ENCODE results near the gene SIPA1. TPM values are rescaled to one million over a fixed set of nuclear protein-coding genes. Genes with fewer than 3 reads are reported as not detected.

SIPA1 gene
- total RNA-seq, 1 experiment from 2014 or later, result 52.7 TPM

DNA sequence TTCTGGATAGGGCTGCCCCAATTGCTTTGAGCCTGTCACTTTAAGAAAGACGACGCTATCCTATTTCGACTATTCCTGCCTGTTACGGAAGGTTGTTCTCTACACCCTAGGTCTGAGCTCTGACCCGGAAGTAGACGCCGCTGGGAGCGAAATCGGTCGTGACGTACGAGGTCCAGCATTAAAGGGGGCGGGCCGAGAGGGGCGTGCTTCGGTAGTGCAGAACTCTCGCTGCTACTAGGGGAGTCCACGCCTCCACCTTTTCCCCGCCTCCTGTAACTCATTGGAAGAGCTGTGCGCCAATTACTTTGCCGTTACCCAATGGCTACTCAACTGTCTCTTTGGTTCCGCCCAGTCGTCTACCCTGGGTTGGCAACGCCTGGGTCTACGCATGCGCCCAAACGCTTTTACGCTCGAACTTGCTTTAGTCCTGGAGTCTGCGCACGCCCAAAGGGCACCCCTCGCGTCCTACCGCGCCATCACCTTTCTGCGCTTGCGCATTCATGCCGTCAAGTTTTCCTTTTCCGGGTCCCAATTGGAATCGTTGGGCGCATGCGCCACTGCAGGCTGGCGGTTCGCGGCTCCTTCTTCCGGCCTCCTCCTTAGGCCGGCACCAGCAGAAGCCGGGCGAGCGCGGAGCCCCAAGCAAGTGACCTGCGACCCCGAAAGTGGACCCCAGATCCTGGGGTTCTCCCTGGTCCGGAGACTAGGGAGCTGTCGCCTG is 22.5 kb upstream of the SIPA1 start, which contains the start of gene PCNX3:
TSS of gene PCNX3 (plus strand) at position 548 of the 721 bp plus-strand sequence. CDS start 536 bp downstream, outside the sequence.
- no peaks in the 10 kb centered on the region for H3K27me3 ChIP-seq (ENCODE audit: control insufficient read depth, insufficient read depth, low read length)
- peaks cover 18% of the 10 kb centered on the region for H3K36me3 ChIP-seq (replicated peaks; ENCODE audit: control insufficient read depth, insufficient read depth, low read length)
- H3K4me3 ChIP-seq (ENCODE audit: insufficient read depth, low read depth, low read length), result peak within 1 kb of the TSS; percentile 95
- peak; percentile 100 for DNase-seq

DNA sequence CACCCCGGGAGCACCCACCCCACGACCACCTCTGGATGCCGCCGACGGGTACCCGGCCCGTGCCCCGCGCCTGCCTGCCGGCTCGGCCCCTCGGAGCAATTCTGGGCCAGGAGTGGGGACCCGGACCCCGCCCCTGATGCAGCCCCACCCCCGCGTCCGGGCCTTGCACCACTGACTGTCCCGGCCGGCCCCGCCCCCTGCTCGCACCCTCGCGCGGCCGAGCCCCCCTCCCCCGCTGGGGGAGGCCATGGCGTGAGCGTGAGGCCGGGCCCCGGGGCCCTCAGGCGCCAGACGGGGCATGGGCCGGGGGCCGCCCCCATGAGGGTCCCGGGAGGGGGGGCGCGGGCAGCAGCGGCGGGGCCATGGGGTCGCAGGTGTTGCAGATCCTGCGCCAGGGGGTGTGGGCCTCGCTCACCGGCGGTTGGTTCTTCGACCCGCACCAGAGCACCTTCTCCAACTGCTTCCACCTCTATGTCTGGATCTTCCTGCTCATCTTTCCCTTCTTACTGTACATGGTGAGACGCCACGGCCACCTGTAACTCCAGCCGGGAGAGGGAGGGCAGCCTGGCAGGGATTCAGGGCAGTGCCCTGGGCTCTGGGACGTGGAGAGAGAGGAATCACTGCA is 21.8 kb upstream of the SIPA1 start:
- DNase-seq, result peak; percentile 97
- peaks cover 20% of the 10 kb centered on the region for H3K36me3 ChIP-seq (replicated peaks; ENCODE audit: control insufficient read depth, insufficient read depth, low read length)
- H3K27me3 ChIP-seq (ENCODE audit: control insufficient read depth, insufficient read depth, low read length), result no peaks in the 10 kb centered on the region
- peak overlapping the region; percentile 95 for H3K4me3 ChIP-seq (ENCODE audit: insufficient read depth, low read depth, low read length)

DNA sequence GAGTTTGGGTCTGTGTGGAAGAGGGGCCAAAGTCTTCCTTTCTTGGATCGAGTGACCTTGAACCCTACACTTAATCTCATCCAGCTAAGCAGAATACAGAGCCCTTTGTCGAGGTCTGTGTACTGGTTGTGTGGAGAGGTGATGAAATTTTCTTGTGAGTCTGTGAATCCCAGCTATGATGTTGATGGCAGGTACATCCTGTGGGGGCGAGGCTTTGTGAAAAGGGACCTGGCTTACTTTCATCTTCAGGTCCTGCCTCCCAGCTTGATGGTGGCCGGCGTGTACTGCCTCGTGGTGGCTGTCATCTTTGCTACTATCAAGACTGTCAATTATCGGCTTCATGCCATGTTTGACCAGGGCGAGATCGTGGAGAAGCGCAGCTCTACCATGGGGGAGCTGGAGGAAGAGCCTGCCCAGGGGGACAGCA is 21.3 kb upstream of the SIPA1 start:
- Histone ChIP-seq H3K27me3 (ENCODE audit: control insufficient read depth, insufficient read depth, low read length) (no peaks in the 10 kb centered on the region), H3K4me3 (ENCODE audit: insufficient read depth, low read depth, low read length) (peak overlapping the region; percentile 95), H3K36me3 (replicated peaks; ENCODE audit: control insufficient read depth, insufficient read depth, low read length) (peaks cover 20% of the 10 kb centered on the region)
- no peak for DNase-seq

DNA sequence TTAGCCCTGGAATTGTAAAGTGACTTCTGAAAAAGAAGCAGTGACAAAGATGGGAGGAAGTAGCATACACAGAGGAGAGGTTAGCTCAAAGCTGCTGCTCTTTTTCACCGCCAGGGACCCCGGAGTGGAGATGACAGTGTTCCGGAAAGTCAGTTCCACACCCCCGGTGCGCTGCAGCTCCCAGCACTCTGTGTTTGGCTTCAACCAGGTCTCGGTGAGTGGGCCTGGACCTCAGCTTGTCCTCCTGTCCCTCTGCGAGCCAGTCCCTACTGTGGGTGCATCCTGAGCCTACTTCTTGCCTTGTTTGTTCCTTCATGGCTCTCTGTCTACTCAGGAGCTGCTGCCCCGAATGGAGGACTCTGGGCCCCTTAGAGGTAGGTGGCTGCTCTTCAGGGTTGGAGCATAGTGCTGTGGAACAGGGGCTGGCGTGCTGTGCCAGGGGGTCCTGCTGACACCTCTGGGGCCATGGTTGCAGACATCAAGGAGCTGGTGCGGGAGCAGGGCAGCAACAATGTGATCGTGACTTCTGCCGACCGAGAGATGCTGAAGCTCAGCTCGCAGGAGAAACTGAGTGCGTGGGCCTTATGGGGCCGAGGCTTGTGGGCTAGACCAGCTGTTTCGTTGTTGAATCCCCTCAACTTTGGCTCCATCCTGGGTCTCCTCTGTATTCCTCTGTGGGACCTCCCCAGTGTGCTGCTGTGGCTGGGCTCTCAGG is 20.6 kb upstream of the SIPA1 start:
- no peak for DNase-seq
- H3K27me3 ChIP-seq (ENCODE audit: control insufficient read depth, insufficient read depth, low read length), result no peaks in the 10 kb centered on the region
- H3K4me3 ChIP-seq (ENCODE audit: insufficient read depth, low read depth, low read length), result no peak overlapping the region
- peaks cover 20% of the 10 kb centered on the region for H3K36me3 ChIP-seq (replicated peaks; ENCODE audit: control insufficient read depth, insufficient read depth, low read length)

DNA sequence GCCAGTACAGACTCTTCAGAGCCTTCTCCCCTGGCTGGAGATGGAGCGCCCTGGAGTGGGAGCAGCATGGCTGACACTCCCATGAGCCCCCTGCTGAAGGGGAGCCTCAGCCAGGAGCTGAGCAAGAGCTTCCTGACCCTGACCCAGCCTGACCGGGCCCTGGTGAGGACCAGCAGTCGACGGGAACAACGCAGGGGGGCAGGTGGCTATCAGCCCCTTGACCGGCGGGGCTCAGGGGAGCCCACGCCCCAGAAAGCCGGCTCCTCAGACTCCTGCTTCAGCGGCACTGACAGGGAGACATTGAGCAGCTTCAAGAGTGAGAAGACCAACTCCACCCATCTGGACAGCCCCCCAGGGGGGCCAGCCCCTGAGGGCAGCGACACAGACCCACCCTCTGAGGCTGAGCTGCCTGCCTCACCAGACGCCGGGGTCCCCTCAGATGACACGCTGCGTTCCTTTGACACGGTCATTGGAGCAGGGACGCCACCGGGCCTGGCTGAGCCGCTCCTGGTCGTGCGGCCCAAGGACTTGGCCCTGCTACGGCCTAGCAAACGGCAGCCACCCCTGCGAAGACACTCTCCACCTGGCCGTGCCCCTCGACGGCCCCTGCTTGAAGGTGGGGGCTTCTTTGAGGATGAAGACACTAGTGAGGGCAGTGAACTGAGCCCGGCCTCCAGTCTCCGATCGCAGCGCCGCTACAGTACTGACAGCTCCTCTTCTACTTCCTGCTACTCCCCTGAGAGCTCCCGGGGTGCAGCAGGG is 19.7 kb upstream of the SIPA1 start:
- Histone ChIP-seq H3K4me3 (ENCODE audit: insufficient read depth, low read depth, low read length) (no peak overlapping the region), H3K27me3 (ENCODE audit: control insufficient read depth, insufficient read depth, low read length) (no peaks in the 10 kb centered on the region), H3K36me3 (replicated peaks; ENCODE audit: control insufficient read depth, insufficient read depth, low read length) (peaks cover 20% of the 10 kb centered on the region)
- no peak for DNase-seq

DNA sequence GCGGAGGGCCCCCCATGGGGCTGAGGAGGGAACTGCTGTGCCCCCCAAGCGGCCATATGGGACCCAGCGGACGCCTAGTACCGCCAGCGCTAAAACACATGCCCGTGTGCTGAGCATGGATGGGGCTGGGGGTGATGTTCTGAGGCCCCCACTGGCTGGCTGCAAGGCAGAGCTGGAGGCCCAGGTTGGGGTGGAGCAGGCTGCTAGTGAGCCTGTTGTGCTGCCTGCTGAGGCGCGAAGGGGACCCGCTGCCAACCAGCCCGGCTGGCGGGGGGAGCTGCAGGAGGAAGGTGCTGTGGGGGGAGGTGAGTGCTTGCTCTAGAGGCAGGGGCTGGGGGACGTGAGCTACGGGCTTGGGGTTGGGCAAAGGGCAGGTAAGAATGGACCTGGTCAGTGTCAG is 19.1 kb upstream of the SIPA1 start:
- peaks cover 20% of the 10 kb centered on the region for H3K36me3 ChIP-seq (replicated peaks; ENCODE audit: control insufficient read depth, insufficient read depth, low read length)
- H3K4me3 ChIP-seq (ENCODE audit: insufficient read depth, low read depth, low read length), result no peak overlapping the region

DNA sequence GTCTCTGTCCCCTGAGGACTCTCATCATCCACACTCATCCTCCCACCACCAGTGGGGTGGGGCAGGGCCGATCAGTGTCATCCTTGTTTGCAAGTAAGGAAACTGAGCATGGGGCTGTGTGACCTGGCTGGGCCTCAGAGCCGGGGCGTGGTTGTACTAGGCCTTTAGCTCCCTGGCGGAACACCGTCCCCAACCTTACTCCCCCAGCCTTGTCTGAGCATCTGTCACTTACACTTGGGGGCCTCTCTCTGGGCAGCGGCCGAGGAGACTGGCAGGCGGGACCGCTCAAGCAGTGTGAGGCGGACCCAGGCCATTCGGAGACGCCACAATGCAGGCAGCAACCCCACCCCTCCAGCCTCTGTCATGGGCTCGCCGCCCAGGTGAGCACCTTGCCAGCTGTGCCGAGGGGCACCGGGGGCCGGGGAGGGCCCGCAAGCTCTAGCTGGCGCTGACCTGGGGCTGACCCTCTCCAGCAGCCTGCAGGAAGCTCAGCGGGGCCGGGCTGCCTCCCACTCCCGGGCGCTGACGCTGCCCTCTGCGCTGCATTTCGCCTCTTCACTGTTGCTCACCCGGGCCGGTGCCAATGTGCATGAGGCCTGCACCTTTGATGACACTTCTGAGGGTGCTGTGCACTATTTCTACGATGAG is 18.5 kb upstream of the SIPA1 start:
- Histone ChIP-seq H3K36me3 (replicated peaks; ENCODE audit: control insufficient read depth, insufficient read depth, low read length) (peaks cover 22% of the 10 kb centered on the region), H3K4me3 (ENCODE audit: insufficient read depth, low read depth, low read length) (no peak overlapping the region), H3K27me3 (ENCODE audit: control insufficient read depth, insufficient read depth, low read length) (no peaks in the 10 kb centered on the region)
- no peak for DNase-seq

More for the DNA sequence above, 19.1 kb upstream of the SIPA1 start:
- no peak for DNase-seq
- no peaks in the 10 kb centered on the region for H3K27me3 ChIP-seq (ENCODE audit: control insufficient read depth, insufficient read depth, low read length)

DNA sequence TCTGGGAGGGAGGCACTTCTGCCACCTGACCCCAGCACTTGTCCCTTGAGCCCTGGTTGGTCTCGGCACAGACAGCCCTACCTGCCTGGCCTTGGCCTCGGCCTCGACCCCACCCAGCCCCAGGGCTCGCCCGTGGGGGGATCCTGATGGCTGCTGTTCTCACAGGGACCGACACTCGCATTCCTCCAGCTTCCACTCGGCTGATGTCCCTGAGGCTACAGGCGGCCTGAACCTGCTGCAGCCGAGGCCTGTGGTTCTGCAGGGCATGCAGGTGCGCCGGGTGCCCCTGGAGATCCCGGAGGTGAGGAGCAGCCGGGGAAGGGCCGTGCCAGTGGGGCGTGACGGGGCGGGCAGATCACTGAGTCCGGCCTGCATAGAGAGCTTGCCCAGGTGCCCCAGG is 17.2 kb upstream of the SIPA1 start:
- no peak for DNase-seq
- H3K4me3 ChIP-seq (ENCODE audit: insufficient read depth, low read depth, low read length), result no peak overlapping the region
- peaks cover 26% of the 10 kb centered on the region for H3K36me3 ChIP-seq (replicated peaks; ENCODE audit: control insufficient read depth, insufficient read depth, low read length)
- no peaks in the 10 kb centered on the region for H3K27me3 ChIP-seq (ENCODE audit: control insufficient read depth, insufficient read depth, low read length)

DNA sequence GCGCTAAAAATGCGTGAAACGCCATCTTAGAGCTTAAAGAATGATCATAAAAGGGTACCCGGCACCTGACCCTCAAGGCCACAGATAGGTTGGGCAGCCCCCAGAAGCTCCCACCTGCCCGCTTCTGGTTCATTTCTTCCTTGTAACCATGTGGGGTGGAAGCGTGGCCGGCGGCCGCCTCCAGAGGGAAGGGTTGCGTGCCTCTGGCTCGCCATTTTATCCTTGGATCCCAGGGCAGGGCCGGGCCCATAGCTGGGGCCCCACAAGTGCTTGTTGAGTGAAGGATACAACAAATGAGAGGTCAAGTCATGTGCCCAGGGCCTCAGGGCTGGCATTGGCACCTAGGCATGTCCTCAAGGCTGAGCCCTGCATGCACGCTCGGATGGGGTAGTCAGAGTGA is 16.4 kb upstream of the SIPA1 start:
- DNase-seq, result no peak
- H3K4me3 ChIP-seq (ENCODE audit: insufficient read depth, low read depth, low read length), result no peak overlapping the region
- H3K27me3 ChIP-seq (ENCODE audit: control insufficient read depth, insufficient read depth, low read length), result no peaks in the 10 kb centered on the region
- H3K36me3 ChIP-seq (replicated peaks; ENCODE audit: control insufficient read depth, insufficient read depth, low read length), result peaks cover 30% of the 10 kb centered on the region

DNA sequence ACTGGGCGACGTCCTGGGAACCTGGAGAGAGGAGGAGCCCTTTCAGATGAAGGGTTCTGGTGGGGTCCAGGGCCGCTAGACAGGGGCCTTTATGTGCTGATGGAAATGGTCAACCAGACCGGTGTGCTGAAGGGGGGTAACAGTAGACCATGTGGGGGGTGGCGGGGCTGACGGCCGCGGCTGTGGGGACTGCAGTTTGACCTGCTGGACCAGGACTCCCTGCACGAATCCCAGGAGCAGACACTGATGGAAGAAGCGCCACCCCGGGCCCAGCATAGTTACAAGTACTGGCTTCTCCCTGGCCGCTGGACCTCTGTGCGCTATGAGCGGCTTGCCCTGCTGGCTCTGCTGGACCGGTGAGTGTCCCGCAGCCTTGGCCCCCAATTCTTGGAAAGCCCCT is 15.9 kb upstream of the SIPA1 start:
- Histone ChIP-seq H3K27me3 (ENCODE audit: control insufficient read depth, insufficient read depth, low read length) (no peaks in the 10 kb centered on the region), H3K4me3 (ENCODE audit: insufficient read depth, low read depth, low read length) (no peak overlapping the region), H3K36me3 (replicated peaks; ENCODE audit: control insufficient read depth, insufficient read depth, low read length) (peaks cover 33% of the 10 kb centered on the region)
- DNase-seq, result no peak

DNA sequence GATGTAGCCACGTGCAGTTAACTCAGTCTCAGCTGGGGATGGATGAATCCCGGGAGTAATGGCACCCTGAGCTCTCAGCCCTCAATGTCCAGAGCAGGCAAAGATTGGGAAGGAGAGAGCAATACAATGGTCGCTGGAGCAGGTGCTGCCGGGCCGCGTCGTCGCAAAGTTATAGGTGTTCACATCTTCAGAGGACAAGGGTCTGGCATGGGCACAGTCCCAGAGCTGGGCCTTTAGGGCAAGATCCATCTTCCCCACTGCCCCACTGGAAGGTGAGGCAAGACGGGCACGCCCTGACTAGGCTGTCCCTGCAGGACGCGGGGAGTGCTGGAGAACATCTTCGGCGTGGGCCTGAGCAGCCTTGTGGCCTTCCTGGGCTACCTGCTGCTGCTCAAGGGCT is 14.7 kb upstream of the SIPA1 start:
- Histone ChIP-seq H3K27me3 (ENCODE audit: control insufficient read depth, insufficient read depth, low read length) (no peaks in the 10 kb centered on the region), H3K4me3 (ENCODE audit: insufficient read depth, low read depth, low read length) (no peak overlapping the region), H3K36me3 (replicated peaks; ENCODE audit: control insufficient read depth, insufficient read depth, low read length) (peaks cover 35% of the 10 kb centered on the region)
- DNase-seq, result no peak

DNA sequence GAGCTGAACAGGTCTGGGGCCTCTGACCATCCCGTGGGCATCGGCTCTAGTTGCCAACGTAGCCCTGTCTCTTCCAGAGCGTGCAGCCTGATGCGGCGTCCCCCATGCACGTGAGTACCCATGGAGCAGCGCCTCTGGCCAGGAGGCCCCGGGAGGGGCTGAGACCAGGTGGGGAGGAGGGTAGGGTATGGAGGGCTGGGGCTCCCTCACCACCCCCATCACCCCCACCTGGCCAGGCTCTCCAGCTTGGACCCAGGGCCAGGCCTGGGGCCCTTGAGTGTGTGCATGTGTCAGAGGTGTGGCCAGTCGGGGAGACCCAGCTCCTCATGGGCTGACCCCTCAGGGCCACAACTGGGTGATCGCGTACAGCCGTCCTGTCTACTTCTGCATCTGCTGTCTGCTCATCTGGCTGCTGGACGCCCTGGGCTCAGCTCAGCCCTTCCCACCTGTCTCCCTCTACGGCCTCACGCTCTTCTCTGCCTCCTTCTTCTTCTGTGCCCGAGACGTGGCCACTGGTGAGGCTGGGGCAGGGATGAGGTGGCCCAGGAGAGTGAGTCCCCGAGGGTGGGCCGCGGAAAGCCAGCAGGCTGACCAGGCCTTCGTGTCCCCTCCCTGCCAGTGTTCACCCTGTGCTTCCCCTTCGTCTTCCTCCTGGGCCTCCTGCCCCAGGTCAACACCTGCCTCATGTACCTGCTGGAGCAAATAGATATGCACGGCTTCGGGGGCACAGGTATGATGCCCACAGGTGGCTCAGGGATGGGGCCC is 13.9 kb upstream of the SIPA1 start:
- DNase-seq, result no peak
- Histone ChIP-seq H3K27me3 (ENCODE audit: control insufficient read depth, insufficient read depth, low read length) (no peaks in the 10 kb centered on the region), H3K4me3 (ENCODE audit: insufficient read depth, low read depth, low read length) (no peak overlapping the region), H3K36me3 (replicated peaks; ENCODE audit: control insufficient read depth, insufficient read depth, low read length) (peaks cover 36% of the 10 kb centered on the region)

DNA sequence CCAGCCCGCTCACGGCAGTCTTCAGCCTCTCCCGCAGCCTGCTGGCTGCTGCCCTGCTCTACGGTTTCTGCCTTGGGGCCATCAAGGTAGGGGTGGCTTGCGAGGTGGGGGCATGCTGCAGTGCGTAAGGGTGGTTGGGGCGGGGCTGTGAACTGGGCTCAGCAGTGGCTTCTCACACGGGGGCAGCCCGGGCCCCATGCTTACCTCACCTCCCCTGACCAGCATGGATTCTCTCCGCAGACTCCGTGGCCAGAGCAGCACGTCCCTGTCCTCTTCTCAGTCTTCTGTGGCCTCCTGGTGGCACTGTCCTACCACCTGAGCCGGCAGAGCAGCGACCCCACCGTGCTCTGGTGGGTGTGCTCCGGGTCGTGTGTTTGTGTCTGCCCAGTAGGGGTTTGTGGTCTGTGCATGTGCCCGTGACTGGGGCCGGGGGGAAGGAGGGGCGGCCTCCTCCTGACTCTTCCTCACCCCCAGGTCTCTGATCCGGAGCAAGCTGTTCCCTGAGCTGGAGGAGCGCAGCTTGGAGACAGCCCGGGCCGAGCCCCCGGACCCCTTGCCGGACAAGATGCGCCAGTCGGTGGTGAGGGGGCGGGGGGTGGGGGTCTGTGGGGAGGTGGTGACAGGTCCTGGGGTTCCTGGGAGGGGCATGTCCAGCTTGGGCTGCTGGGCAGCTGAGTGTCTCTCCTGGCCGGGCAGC is 12.8 kb upstream of the SIPA1 start:
- peaks cover 43% of the 10 kb centered on the region for H3K36me3 ChIP-seq (replicated peaks; ENCODE audit: control insufficient read depth, insufficient read depth, low read length)
- DNase-seq, result no peak
- H3K27me3 ChIP-seq (ENCODE audit: control insufficient read depth, insufficient read depth, low read length), result no peaks in the 10 kb centered on the region
- H3K4me3 ChIP-seq (ENCODE audit: insufficient read depth, low read depth, low read length), result no peak overlapping the region

Measured in H7 (cell line).